Measurements from ENCODE around the gene SND1. TPM values are rescaled to one million over a fixed set of nuclear protein-coding genes. Genes with fewer than 3 reads are reported as not detected.
A peak's percentile ranks its signal among the peaks of the same experiment; 100 is the strongest.

The SND1 gene
- total and polyA plus RNA-seq, 2 of the 4 experiments (the other 2 are of a cell fraction) = 154 to 294 TPM

DNA sequence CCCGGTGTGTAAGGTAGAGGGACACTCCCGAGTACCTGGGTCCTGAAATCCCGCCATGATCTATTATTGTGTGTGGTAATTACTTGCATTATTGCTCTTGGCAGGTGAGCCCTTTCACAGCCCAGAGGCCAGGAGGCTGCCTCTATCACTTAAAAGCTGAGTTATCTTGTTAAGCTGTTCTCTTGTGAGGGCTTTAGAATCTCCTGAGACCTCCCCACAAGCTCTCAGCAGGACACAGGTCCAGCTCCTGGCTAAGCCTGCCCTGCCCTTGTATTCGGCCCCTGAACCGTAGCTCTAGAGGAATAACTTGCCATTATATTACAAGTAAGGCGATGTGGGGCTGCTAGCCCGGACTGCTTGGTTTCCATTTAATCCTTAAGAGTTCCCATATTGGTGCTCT is 13.9 kb downstream of the SND1 start:
- H2AK9ac ChIP-seq (replicated peaks; ENCODE audit: low read depth, low read length, poor library complexity) = peak overlapping the region; percentile 77
- peaks cover 20 to 52% of the 10 kb centered on the region in 2 experiments for H3K79me1 ChIP-seq (ENCODE audit: low read depth in 1 of 2, low read length in 2 of 2)
- H3K14ac ChIP-seq (replicated peaks; ENCODE audit: low read depth, low read length) = peak overlapping the region; percentile 83
- peak overlapping the region; percentile 71 for H3K27ac ChIP-seq (ENCODE audit: insufficient read depth, low read length)
- peak overlapping the region; percentile 59 to 81 for H4K8ac ChIP-seq (ENCODE audit: low read depth in 2 of 2, low read length in 2 of 2)
- BruUV-seq (replicated peaks) = no TSS peak
- TF ChIP-seq BHLHE40 (IDR thresholded peaks at IDR 0.05; ENCODE audit: low read depth, low read length) (no peak), MAZ (IDR thresholded peaks at IDR 0.05; ENCODE audit: borderline replicate concordance, low read depth, low read length) (no peak)
- 80% methylated on average over 2 of the region's 7 CpGs; no CpG with 5 or more reads in 1 of the 2 experiments for WGBS, 2 experiments (ENCODE audit: extremely low coverage in 2 of 2, insufficient read length in 1 of 2)
- no peak overlapping the region for H3K18ac ChIP-seq (ENCODE audit: low read depth, low read length)
- dilution Hi-C loops (cut with HindIII; ENCODE audit: low sequenced_read_pairs, unreplicated experiment) = no loop called here
- peaks cover 52% of the 10 kb centered on the region for H4K20me1 ChIP-seq (ENCODE audit: insufficient read depth, low read length)
- peak overlapping the region; percentile 72 for H3K4ac ChIP-seq (ENCODE audit: low read depth, low read length)
- peak overlapping the region; percentile 42; the same call in 1 of the 2 replicates for H2AK5ac ChIP-seq (ENCODE audit: low read depth, low read length)
- peak overlapping the region; percentile 62 for H4K91ac ChIP-seq (ENCODE audit: insufficient read depth, low read depth, low read length)
- ChIA-PET CTCF (interaction anchor here (1.0 kb wide), 1 partner anchor 11 kb away, joined by 4 read pairs; no protein-coding TSS in a partner anchor), POLR2A (ENCODE audit: unreplicated experiment) (no interaction called here)
- ATAC-seq (ENCODE audit: low read depth) (no peak), DNase-seq (no peak)
- no peak overlapping the region for H3K56ac ChIP-seq (ENCODE audit: extremely low read depth, insufficient read depth, low read length)
- H3K23ac ChIP-seq (ENCODE audit: low read depth, low read length) = peak overlapping the region; percentile 39; the same call in 1 of the 2 replicates
- H2AFZ ChIP-seq (replicated peaks; ENCODE audit: low read length, poor library complexity) = no peak overlapping the region
- H3K9me3 ChIP-seq (ENCODE audit: control insufficient read depth, insufficient read depth, low read length) = no peaks in the 10 kb centered on the region
- in situ Hi-C loops (cut with MboI; ENCODE audit: low sequenced_read_pairs) = no loop called here
- H3K4me3 ChIP-seq (ENCODE audit: insufficient read depth, low read depth, low read length) = no peak overlapping the region
- peak overlapping the region; percentile 98 for H2BK5ac ChIP-seq (ENCODE audit: low read depth, low read length, poor library complexity, severe bottlenecking)
- H3K4me1 ChIP-seq (ENCODE audit: control insufficient read depth, insufficient read depth, low read length) = peaks cover 16% of the 10 kb centered on the region
- H3K27me3 ChIP-seq (ENCODE audit: control insufficient read depth, insufficient read depth, low read length) = no peaks in the 10 kb centered on the region
- peak overlapping the region; percentile 54; the same call in 1 of the 2 replicates for H2BK120ac ChIP-seq (ENCODE audit: low read depth, low read length)
- no peak overlapping the region for H4K5ac ChIP-seq (ENCODE audit: low read depth, low read length)
- H3K4me2 ChIP-seq (ENCODE audit: low read depth, low read length) = no peak overlapping the region
- peak overlapping the region; percentile 3; the same call in 1 of the 2 replicates for H2BK20ac ChIP-seq (ENCODE audit: low read depth, low read length)
- H3K36me3 ChIP-seq (ENCODE audit: control insufficient read depth, insufficient read depth, low read length) = peaks cover 3% of the 10 kb centered on the region
- H2BK15ac ChIP-seq (ENCODE audit: low read depth, low read length) = peak overlapping the region; percentile 65; the same call in 2 of the 3 replicates
- intact Hi-C loops (cut with micrococcal nuclease) = no loop called here
- H3K9me1 ChIP-seq (ENCODE audit: insufficient read depth, low read length) = peaks cover 12% of the 10 kb centered on the region
- peak overlapping the region; percentile 6; the same call in 1 of the 2 replicates for H3K9ac ChIP-seq (ENCODE audit: low read depth, low read length)
